8988T (cell line): ENCODE measurements around the gene CARD9.
"Not testable (repeated sequence)": the region's sequence is repeated elsewhere in the genome, so short reads cannot be mapped to it uniquely, and the experiment has no call there.

Source experiments
- DNase-seq: peaks from one replicate; pipeline ENCODE4 v3.0.0; 2011

CARD9 gene

GRCh38 chr9:136362450-136362784, 11.1 kb downstream of the CARD9 start:
- no peak for DNase-seq

GRCh38 chr9:136361754-136362449, 11.6 kb downstream of the CARD9 start:
- no peak for DNase-seq

DNA sequence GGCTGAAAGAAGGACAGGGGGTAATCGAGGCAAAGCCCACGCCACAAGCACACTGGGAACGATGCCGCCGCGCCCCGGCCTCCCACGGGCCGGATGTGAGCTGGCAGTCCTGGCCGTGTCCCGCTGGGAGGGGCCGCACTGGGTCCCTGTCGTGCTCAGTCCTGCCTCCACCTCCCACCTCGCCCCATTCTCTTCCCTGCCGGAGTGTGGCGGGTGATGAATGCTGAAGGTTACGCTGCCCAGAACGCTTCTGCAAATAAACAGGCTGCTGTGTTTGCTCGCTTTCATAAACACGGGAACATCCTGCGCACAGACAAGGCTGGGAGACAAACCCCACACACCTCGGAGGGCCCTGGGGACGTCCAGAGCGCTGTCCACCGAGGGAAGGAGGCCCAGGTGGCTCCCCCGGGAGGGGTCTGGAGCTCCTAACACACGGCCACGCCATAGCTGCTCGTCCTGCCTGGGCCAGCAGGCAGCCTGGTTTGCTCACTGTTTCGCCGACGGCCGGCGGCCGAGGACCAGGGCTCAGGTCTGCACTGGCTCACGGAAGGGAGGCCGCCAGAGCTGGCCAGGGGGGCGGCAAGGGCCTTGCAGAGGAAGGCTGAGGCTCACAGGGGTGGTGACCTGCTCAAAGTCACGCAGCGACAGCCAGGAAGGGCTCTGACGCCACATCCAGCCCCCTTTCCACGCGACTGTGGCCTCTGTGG, 12.3 kb downstream of the CARD9 start:
- no peak for DNase-seq

DNA sequence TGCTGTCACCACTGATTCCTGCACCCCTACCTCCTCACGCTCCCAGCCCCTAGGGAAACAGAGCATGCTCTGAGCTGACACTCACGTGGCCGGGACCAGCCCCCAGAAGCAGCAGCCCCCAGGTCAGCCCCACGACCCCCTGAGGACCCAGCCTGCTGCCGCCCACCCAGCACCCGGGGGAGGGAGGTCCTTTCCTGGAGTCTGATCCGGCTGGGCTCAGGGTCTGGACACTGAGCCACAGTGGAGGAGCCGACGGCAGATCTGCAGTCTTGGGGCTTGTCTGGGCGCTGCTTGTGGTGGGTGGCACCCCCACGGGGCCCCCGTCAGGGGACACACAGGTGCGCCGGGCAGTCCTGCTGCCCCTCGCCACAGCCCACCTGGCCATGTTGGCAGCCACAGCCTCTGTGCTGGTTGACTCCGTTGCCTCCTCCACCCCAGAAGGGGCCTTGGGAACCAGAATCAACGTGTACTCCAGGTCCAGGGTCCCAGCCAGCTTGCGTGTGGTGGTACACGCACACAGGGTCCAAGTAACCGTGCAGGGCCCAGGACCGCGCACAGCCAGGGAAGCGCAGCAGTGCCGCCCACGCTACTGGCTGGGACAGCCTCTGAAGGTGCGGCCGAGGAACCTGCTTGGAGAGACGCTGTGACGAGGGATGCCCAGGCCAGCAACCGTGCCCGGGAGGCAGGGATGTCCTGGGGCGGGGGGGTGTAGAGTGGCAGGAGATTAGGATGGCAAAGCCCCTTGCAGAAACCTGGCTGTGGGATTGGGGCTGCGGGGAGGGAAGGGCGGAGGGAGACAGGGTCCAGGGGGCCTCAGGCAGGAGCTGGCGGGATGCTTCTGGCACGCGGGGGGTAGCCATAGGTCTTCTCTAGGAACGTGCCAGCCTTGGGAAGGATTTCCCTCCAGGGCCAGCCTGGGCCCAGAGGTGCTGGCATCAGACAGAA, 13.4 kb downstream of the CARD9 start:
- no peak for DNase-seq

- DNase-seq, result no peak
Observed at GRCh38 chr9:136358888-136359287, 14.6 kb downstream of the CARD9 start.

DNA sequence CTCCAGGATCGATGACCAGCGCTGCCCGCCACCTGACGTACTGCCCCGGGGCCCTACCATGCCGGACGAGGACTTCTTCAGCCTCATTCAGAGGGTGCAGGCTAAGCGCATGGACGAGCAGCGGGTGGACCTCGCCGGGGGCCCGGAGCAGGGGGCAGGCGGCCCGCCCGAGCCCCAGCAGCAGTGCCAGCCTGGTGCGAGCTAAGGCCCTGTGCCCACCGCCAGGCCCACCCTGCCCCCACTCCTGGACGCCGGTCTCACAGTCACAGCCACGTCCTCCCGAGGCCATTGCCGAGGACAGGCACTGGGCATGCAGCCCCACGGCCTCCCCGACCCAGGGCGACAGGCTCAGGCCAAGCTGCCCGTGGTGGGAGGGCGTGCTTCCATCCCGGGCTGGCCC, 15.5 kb downstream of the CARD9 start:
- no peak for DNase-seq

- DNase-seq, result no peak
Observed at GRCh38 chr9:136357202-136357725, 16.2 kb downstream of the CARD9 start.

DNA sequence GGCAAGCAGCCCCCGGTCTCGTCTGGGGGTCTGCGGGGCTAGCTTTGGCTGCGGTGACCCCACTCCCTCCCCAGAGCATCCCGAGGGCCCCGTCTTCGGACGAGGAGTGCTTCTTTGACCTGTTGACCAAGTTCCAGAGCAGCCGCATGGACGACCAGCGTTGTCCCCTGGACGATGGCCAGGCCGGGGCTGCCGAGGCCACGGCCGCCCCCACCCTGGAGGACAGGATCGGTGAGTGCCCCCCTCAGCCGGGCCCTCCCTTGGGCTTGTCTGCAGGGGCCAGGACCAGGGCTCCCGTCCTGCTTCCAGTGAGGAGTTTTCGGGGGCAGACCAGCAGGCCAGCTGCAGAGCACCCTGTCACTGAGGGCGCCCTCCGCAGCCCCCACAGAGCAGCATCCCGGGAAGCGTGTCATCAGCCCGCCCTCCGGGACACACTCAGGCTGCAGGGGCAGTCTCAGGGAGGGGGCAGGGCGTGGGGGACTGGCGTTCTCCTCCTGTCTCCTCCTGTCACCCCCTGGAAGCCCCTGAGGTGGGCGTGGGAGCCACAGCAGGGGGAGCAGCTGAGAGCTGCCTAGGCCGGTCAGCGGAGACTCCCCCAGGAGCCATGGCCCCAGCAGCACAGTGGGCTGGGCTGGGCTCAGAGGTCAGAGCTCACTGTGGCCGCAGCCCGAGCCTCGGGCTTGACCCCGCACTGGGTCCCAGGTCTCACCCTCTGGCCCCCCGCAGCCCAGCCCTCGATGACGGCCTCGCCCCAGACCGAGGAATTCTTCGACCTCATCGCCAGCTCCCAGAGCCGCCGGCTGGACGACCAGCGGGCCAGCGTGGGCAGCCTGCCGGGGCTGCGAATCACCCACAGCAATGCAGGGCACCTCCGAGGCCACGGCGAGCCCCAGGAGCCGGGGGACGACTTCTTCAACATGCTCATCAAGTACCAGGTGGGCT, 17.6 kb downstream of the CARD9 start:
- DNase-seq, result no peak

- peak; percentile 79 for DNase-seq
Observed at GRCh38 chr9:136354592-136355085, 18.8 kb downstream of the CARD9 start.

- DNase-seq, result no peak
Observed at GRCh38 chr9:136353757-136354488, 19.5 kb downstream of the CARD9 start.

- DNase-seq, result no peak
Observed at GRCh38 chr9:136353088-136353487, 20.4 kb downstream of the CARD9 start.

DNA sequence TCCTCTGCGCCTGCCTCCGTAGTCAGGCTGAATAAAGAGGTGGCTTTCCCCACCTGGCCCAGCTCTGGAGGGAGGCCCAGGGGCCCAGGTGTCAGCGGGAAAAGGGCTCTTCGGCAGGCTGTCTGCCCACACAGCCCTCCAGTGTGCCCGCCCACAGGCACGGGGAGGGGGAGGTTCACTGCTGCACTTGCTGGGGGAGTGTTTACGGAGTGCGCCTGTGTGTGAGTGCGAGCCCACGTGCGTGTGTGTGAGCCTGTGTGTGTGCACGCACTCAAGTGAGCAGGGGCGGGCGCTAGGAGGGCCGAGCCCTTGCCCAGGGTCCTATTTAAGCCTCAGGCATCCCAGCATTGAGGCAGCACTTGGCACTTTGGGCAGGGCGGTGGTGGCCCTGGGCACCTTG, 20.8 kb downstream of the CARD9 start:
- DNase-seq, result no peak

GRCh38 chr9:136351868-136352267, 21.6 kb downstream of the CARD9 start:
- not testable (repeated sequence) for DNase-seq

DNA sequence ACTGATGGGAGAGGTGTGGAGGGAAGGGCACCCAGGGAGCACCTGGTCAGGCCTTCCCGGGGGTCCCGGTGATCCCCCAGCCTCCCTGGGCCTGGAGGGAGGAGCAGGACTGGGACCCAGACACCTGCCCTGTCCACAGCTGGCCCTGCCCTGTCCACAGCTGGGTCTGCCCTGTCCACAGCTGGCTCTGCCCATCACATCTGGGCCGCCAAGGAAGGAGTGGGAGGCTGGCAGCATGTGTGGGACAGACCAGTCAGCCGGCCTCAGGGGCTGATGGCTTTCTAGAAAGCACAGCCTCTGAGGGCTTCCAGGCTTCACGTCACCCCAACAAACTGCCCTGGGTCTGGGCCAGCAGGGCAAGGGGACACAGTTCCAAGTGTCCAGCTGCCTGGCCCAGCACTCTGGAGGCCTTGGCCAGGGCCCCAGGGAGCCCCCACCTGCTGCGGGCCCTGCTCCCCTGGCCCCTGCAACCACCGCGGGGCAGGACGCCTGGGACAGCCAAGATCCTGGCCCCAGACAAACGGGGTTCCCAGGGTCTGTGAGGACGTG, 22.1 kb downstream of the CARD9 start:
- no peak for DNase-seq

GRCh38 chr9:136349546-136349945, 23.9 kb downstream of the CARD9 start:
- no peak for DNase-seq

DNA sequence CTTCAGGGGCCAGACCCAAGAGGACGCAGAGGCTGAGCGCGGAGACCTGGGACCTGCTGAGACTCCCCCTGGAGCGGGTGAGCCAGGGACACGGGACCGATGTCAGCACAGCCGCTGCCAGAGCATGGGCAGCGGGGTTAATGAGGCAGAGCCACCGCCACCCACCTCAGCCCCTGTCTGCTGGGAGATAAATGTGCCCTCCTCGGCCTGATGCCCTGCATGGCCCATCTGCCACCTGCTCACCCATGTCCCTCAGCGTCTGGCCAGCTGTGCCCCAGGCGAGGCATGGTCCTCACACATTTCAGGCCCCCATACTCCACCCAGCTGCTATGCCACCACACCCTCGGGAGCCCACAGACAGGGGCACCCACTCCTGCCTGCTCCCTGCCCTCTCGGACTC, 24.8 kb downstream of the CARD9 start:
- no peak for DNase-seq

GRCh38 chr9:136347472-136348256, 25.8 kb downstream of the CARD9 start:
- DNase-seq, result no peak

GRCh38 chr9:136346927-136347465, 26.5 kb downstream of the CARD9 start:
- no peak for DNase-seq

DNA sequence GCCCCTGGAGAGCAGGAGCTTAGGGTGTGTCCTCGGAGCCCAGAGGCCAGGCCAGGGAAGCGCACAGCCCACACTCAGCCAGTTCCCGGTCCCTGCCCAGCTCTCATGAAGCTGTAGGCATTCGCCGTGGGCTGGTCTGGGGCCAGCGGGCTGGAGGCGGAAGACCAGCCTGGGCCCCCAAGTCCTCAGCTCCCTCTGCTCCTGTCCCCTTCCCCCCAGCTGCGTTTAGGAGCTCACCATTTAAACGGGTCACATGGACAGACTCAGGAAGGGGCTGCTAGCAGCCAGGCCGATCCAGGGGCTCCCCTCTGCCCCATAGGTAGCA, 27.4 kb downstream of the CARD9 start:
- no peak for DNase-seq
